HepG2 (cell line): ENCODE data around the gene NYNRIN. TPM values are rescaled to one million over a fixed set of nuclear protein-coding genes. Genes with fewer than 3 reads are reported as not detected.

ENCODE experiments used
- ARNT2 ChIP-seq: sonication (generic); formaldehyde crosslinking; IDR thresholded peaks from 2 replicates; pipeline ENCODE4 v1.8.0; 2022; ENCODE audit warnings: mild to moderate bottlenecking, low read depth, missing genetic modification reagents, moderate library complexity
- DBP ChIP-seq: sonication (generic); formaldehyde crosslinking; IDR thresholded peaks from 2 replicates; pipeline ENCODE4 v1.4.0; 2020; ENCODE audit warnings: missing genetic modification reagents; ENCODE audit errors: not compliant biosample characterization
- EHMT2 ChIP-seq: fragments of 200-600 bp; sonication (generic); IDR thresholded peaks from 2 replicates; pipeline ENCODE4 v1.7.0; 2017; ENCODE audit warnings: antibody characterized with exemption, low read depth, low read length, borderline replicate concordance
- FOXO1 ChIP-seq: sonication (generic); formaldehyde crosslinking; IDR thresholded peaks from 2 replicates; pipeline ENCODE4 v1.4.0; 2020; ENCODE audit warnings: missing genetic modification reagents
- GLI4 ChIP-seq: sonication (generic); formaldehyde crosslinking; IDR thresholded peaks from 2 replicates; pipeline ENCODE4 v1.5.1; 2020; ENCODE audit warnings: missing genetic modification reagents, mild to moderate bottlenecking, moderate library complexity, borderline replicate concordance
- HMG20B ChIP-seq: conservative IDR thresholded peaks from 2 replicates; pipeline ENCODE4 v1.6.1; 2016; ENCODE audit warnings: missing genetic modification reagents, missing compliant biosample characterization
- JDP2 ChIP-seq: sonication (generic); formaldehyde crosslinking; IDR thresholded peaks from 2 replicates; pipeline ENCODE4 v1.8.1; 2022; ENCODE audit warnings: missing genetic modification reagents, borderline replicate concordance
- KLF12 ChIP-seq: sonication (generic); formaldehyde crosslinking; IDR thresholded peaks from 2 replicates; pipeline ENCODE4 v1.4.0; 2020; ENCODE audit warnings: missing genetic modification reagents, borderline replicate concordance
- MIXL1 ChIP-seq: IDR thresholded peaks from 2 replicates; pipeline ENCODE4 v1.6.1; 2016
- NFIC ChIP-seq: IDR thresholded peaks from 2 replicates; pipeline ENCODE4 v1.6.1; 2012; ENCODE audit warnings: mild to moderate bottlenecking, low read length, inconsistent platforms
- TBL1XR1 ChIP-seq: fragments of 150-350 bp; IDR thresholded peaks from 2 replicates; pipeline ENCODE4 v1.6.1; 2014; ENCODE audit warnings: borderline replicate concordance, low read length; ENCODE audit not compliant: partially characterized antibody
- TEAD3 ChIP-seq: optimal IDR thresholded peaks from 2 replicates; pipeline ENCODE3; 2016; ENCODE audit warnings: borderline replicate concordance
- ZNF879 ChIP-seq: sonication (generic); formaldehyde crosslinking; IDR thresholded peaks from 2 replicates; pipeline ENCODE4 v1.8.1; 2023; ENCODE audit warnings: missing genetic modification reagents
- polyA plus RNA-seq, 8 experiments: library from polyadenylated mRNA; depleted of rRNA in 3 of 8; stranded (reverse) in 7 of 8; unstranded in 1 of 8; fragments of >200 nt; fragmentation: Illumina TruSeq in 4 of 8; extraction: Trizol in 4 of 8; gene quantifications; 2 replicates each; pipeline versions ENCODE4 v1.2.1 to v1.2.3, GENCODE V29; 2011 to 2016; ENCODE audit warnings: low read depth in 4 of 8, missing spikeins in 1 of 8, mixed read lengths in 1 of 8; ENCODE audit not compliant: insufficient read depth in 1 of 8
- total RNA-seq, 5 experiments: library from RNA; depleted of rRNA; stranded (reverse); fragments of >200 nt; fragmentation: Illumina TruSeq; extraction: Trizol; gene quantifications; 2 replicates each; pipeline ENCODE4 v1.2.3, GENCODE V29; 2016; ENCODE audit warnings: low read depth in 1 of 5
- TF ChIP-seq, protein P1 (sequence below): sonication (generic); formaldehyde crosslinking; IDR thresholded peaks from 2 replicates; pipeline ENCODE4 v1.4.0; 2020; ENCODE audit warnings: low read depth, mild to moderate bottlenecking, missing genetic modification reagents
- TF ChIP-seq, protein P2 (sequence below): sonication (generic); formaldehyde crosslinking; IDR thresholded peaks from 2 replicates; pipeline ENCODE4 v1.9.0; 2021; ENCODE audit warnings: missing genetic modification reagents, borderline replicate concordance
- TF ChIP-seq, protein P3 (sequence below): sonication (generic); formaldehyde crosslinking; IDR thresholded peaks from 2 replicates; pipeline ENCODE4 v1.4.0; 2020; ENCODE audit warnings: missing genetic modification reagents, borderline replicate concordance
- TF ChIP-seq, protein P4 (sequence below): sonication (generic); formaldehyde crosslinking; IDR thresholded peaks from 2 replicates; pipeline ENCODE4 v1.5.0; 2020; ENCODE audit warnings: missing genetic modification reagents

The NYNRIN gene
- total and polyA plus RNA-seq, 2 of the 13 experiments (the other 11 are each of a cell fraction or from before 2014, with no cell fraction given) = 0.63 to 1.1 TPM

GRCh38 chr14:24436355-24437019, 37.7 kb downstream of the NYNRIN start (continued):
- TF ChIP-seq DBP (CRISPR knock-in tag) = no peak
- peak; percentile 59 for TF ChIP-seq MIXL1 (CRISPR knock-in tag)
- TF ChIP-seq, protein P1, sequence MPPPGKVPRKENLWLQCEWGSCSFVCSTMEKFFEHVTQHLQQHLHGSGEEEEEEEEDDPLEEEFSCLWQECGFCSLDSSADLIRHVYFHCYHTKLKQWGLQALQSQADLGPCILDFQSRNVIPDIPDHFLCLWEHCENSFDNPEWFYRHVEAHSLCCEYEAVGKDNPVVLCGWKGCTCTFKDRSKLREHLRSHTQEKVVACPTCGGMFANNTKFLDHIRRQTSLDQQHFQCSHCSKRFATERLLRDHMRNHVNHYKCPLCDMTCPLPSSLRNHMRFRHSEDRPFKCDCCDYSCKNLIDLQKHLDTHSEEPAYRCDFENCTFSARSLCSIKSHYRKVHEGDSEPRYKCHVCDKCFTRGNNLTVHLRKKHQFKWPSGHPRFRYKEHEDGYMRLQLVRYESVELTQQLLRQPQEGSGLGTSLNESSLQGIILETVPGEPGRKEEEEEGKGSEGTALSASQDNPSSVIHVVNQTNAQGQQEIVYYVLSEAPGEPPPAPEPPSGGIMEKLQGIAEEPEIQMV (CRISPR knock-in tag) = no peak
- no peak for TF ChIP-seq GLI4 (CRISPR knock-in tag)
- TF ChIP-seq TBL1XR1 = no peak
- TF ChIP-seq HMG20B (CRISPR knock-in tag) = 0 out of 2 replicates have a peak, but pooled peaks have one; percentile 13
- TF ChIP-seq TEAD3 (CRISPR knock-in tag) = no peak
- no peak for TF ChIP-seq JDP2 (CRISPR knock-in tag)
- TF ChIP-seq, protein P2, sequence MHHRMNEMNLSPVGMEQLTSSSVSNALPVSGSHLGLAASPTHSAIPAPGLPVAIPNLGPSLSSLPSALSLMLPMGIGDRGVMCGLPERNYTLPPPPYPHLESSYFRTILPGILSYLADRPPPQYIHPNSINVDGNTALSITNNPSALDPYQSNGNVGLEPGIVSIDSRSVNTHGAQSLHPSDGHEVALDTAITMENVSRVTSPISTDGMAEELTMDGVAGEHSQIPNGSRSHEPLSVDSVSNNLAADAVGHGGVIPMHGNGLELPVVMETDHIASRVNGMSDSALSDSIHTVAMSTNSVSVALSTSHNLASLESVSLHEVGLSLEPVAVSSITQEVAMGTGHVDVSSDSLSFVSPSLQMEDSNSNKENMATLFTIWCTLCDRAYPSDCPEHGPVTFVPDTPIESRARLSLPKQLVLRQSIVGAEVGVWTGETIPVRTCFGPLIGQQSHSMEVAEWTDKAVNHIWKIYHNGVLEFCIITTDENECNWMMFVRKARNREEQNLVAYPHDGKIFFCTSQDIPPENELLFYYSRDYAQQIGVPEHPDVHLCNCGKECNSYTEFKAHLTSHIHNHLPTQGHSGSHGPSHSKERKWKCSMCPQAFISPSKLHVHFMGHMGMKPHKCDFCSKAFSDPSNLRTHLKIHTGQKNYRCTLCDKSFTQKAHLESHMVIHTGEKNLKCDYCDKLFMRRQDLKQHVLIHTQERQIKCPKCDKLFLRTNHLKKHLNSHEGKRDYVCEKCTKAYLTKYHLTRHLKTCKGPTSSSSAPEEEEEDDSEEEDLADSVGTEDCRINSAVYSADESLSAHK (CRISPR knock-in tag) = no peak
- no peak for TF ChIP-seq KLF12
- TF ChIP-seq, protein P3, sequence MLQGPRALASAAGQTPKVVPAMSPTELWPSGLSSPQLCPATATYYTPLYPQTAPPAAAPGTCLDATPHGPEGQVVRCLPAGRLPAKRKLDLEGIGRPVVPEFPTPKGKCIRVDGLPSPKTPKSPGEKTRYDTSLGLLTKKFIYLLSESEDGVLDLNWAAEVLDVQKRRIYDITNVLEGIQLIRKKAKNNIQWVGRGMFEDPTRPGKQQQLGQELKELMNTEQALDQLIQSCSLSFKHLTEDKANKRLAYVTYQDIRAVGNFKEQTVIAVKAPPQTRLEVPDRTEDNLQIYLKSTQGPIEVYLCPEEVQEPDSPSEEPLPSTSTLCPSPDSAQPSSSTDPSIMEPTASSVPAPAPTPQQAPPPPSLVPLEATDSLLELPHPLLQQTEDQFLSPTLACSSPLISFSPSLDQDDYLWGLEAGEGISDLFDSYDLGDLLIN (CRISPR knock-in tag) = no peak; the same call in 1 of the 2 replicates
- TF ChIP-seq NFIC = no peak
- no peak for TF ChIP-seq EHMT2
- TF ChIP-seq, protein P4, sequence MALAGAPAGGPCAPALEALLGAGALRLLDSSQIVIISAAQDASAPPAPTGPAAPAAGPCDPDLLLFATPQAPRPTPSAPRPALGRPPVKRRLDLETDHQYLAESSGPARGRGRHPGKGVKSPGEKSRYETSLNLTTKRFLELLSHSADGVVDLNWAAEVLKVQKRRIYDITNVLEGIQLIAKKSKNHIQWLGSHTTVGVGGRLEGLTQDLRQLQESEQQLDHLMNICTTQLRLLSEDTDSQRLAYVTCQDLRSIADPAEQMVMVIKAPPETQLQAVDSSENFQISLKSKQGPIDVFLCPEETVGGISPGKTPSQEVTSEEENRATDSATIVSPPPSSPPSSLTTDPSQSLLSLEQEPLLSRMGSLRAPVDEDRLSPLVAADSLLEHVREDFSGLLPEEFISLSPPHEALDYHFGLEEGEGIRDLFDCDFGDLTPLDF (CRISPR knock-in tag) = no peak
- TF ChIP-seq ZNF879 = no peak
- no peak for TF ChIP-seq FOXO1
- TF ChIP-seq ARNT2 (CRISPR knock-in tag) = peak; percentile 74; the same call in 1 of the 2 replicates
